ENCODE data around the gene TATDN2. TPM values are rescaled to one million over a fixed set of nuclear protein-coding genes. Genes with fewer than 3 reads are reported as not detected.

Gene TATDN2
- total and polyA plus RNA-seq, 9 of the 15 experiments (the other 6 are each of a cell fraction or from before 2014, with no cell fraction given), result 5.2 to 44.7 (median 25.8) TPM

- POLR2A ChIA-PET, result interaction anchor here (0.8 to 5.3 kb wide), 6 partner anchors 10 to 27 kb away, joined by 3 to 49 read pairs (median 4); partner anchors contain the start of gene SEC13
- Histone ChIP-seq H3K9me1 (ENCODE audit: control insufficient read depth, insufficient read depth, low read length) (no peaks in the 10 kb centered on the region), H2AFZ (ENCODE audit: low read depth, low read length) (no peak overlapping the region), H3K4me2 (ENCODE audit: insufficient read depth, low read length) (no peak overlapping the region), H3K27me3 (ENCODE audit: control insufficient read depth in 2 of 2, insufficient read depth in 2 of 2, low read length in 2 of 2) (no peaks in the 10 kb centered on the region), H4K20me1 (replicated peaks; ENCODE audit: control insufficient read depth, insufficient read depth, low read length) (no peaks in the 10 kb centered on the region), H3K4me1 (replicated peaks in 1 of 2; ENCODE audit: control insufficient read depth in 2 of 2, insufficient read depth in 2 of 2, low read length in 2 of 2) (peaks cover 7 to 23% of the 10 kb centered on the region in 2 experiments), H3K79me2 (ENCODE audit: control insufficient read depth, insufficient read depth, low read length) (no peaks in the 10 kb centered on the region), H3K9me3 (replicated peaks; ENCODE audit: control insufficient read depth, insufficient read depth, low read depth, low read length) (no peaks in the 10 kb centered on the region), H3K27ac (ENCODE audit: extremely low read depth, low read depth, low read length) (no peak overlapping the region), H3K4me3 (no peak overlapping the region), H3K9ac (ENCODE audit: insufficient read depth in 1 of 2, low read depth in 2 of 2, low read length in 2 of 2) (no peak overlapping the region), H3K36me3 (ENCODE audit: control insufficient read depth, insufficient read depth, low read length) (peaks cover 25% of the 10 kb centered on the region; the same call in 2 of the 3 replicates)
- FAIRE-seq, result no peak
- in situ Hi-C loops (cut with MboI) (no loop called here), intact Hi-C loops (cut with micrococcal nuclease) (no loop called here)
- 84% methylated on average over 12 of the region's 12 CpGs for WGBS (ENCODE audit: insufficient coverage, low coverage, missing lambda C conversion rate)
- BruUV-seq (replicated peaks), result no TSS peak
- CTCF ChIA-PET (ENCODE audit: low intra/inter-chr PET ratio), result no interaction called here
- ATAC-seq, result no peak
- no peak for DNase-seq (ENCODE audit: extremely low read depth in 1 of 4, low spot score in 3 of 4)
- TF ChIP-seq ZNF212 (CRISPR knock-in tag; IDR thresholded peaks at IDR 0.05) (no peak), KLF6 (CRISPR knock-in tag; IDR thresholded peaks at IDR 0.05; ENCODE audit: borderline replicate concordance) (no peak), ZBTB17 (CRISPR knock-in tag; IDR thresholded peaks at IDR 0.05) (no peak), ZNF511 (CRISPR knock-in tag; IDR thresholded peaks at IDR 0.05) (0 out of 2 replicates have a peak, but pooled peaks have one; percentile 70), DMBX1 (CRISPR knock-in tag; IDR thresholded peaks at IDR 0.05; ENCODE audit: borderline replicate concordance) (no peak), VEZF1 (CRISPR knock-in tag; IDR thresholded peaks at IDR 0.05) (no peak), HOMEZ (CRISPR knock-in tag; IDR thresholded peaks at IDR 0.05) (no peak), MXI1 (IDR thresholded peaks at IDR 0.05; ENCODE audit: low read depth, low read length) (no peak), YBX1 (IDR thresholded peaks at IDR 0.05) (no peak)
- TF ChIP-seq, protein P1, sequence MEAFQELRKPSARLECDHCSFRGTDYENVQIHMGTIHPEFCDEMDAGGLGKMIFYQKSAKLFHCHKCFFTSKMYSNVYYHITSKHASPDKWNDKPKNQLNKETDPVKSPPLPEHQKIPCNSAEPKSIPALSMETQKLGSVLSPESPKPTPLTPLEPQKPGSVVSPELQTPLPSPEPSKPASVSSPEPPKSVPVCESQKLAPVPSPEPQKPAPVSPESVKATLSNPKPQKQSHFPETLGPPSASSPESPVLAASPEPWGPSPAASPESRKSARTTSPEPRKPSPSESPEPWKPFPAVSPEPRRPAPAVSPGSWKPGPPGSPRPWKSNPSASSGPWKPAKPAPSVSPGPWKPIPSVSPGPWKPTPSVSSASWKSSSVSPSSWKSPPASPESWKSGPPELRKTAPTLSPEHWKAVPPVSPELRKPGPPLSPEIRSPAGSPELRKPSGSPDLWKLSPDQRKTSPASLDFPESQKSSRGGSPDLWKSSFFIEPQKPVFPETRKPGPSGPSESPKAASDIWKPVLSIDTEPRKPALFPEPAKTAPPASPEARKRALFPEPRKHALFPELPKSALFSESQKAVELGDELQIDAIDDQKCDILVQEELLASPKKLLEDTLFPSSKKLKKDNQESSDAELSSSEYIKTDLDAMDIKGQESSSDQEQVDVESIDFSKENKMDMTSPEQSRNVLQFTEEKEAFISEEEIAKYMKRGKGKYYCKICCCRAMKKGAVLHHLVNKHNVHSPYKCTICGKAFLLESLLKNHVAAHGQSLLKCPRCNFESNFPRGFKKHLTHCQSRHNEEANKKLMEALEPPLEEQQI (IDR thresholded peaks at IDR 0.05), result no peak
Measured at GRCh38 chr3:10294030-10294586, 45.8 kb downstream of the TATDN2 start.

Data from K562 (cell line).